AG08396 (cell line): ENCODE measurements around the gene HERC6.
"Not testable (repeated sequence)": the region's sequence is repeated elsewhere in the genome, so short reads cannot be mapped to it uniquely, and the experiment has no call there.

Experiments
- DNase-seq: peaks from one replicate; pipeline ENCODE4 v3.0.0; 2012; ENCODE audit warnings: low spot score, mixed read lengths

The HERC6 gene

DNA sequence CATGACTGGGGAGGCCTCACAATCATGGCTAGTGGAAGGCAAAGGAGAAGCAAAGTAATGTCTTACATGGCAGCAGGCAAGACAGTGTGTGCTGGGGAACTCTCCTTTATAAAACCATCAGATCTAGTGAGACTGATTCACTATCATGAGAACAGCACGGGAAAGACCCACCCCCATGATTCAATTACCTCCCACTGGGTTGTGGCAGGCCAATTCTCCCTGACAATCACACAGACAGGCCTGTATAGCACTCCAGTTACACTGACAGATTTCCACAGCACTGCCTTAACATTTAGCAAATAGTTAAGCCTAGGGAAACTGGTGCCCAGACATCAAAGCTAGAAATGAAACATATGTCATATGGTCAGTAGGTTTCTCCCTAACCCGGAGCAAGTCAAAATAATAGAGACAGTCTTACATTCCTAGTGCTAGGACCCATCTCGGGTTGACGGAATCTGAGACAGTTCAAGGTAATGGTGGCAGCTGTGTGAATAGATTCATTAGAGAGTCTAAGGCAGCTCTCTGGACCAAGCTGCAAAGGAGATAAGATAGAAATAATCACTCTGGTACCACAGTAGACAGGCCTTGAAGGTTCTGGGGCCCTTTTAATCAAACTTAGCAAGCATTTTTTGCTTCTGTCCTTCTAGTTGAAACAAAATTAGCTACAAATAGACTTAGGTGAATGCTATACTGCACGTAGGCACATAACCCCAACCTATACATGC lies 68.9 kb downstream of the HERC6 start:
- DNase-seq: no peak

DNA sequence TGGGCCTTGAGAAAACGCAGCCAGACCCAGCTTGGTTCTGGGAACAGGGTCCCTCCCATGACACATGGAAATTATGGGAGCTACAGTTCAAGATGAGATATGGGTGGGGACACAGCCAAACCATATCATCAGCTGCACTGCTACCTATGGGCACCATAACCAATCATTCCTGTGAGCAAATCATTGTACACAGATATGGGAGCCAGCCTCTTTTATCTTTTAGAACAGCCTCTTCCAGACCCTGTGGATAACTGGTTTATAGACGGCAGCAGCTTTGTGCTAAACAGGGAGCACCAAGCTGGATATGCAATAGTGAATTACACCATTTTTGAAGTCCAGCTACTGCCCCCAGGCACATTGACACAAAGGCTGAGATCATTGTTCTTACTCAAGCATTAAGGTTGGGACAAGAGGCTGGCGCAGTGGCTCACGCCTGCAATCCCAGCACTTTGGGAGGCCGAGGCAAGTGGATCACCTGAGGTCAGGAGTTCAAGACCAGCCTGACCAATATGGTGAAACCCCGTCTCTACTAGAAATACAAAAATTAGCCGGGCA lies 69.6 kb downstream of the HERC6 start:
- not testable (repeated sequence) for DNase-seq

DNA sequence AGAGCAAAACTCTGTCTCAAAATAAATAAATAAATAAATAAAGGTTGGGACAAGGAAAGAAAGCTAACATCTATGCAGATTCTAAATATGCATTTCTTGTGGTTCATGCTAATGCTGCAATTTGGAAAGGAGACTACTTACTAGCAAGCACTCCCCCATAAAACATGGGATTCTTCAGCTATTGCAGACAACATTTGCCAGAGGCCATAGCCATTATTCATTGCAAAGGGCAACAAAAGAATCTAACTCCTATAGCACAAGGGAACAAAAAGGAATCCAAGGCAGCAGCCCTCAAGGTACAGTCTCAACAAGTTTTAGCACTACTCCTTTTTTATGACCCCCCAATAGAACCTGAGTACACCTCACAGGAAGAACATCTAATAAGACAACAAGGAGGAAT lies 70.2 kb downstream of the HERC6 start:
- DNase-seq: no peak

DNA sequence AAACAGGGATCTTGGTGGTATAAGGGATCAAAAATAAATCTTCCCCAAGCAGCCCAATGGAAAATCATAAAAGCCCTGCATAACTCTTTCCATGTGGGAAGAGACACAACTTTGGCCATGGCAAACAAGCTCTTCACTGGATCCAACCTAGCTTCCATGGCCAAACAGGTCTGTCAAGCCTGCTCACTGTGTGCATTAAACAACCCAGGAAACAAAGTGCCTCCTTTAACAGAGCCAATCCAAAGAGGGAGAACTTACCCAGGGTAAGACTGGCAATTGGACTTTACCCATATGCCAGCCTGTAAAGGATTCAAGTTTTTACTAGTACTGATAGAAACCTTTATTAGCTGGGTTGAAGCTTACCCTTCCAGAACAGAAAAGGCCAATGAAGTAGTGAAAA lies 70.6 kb downstream of the HERC6 start:
- no peak for DNase-seq

DNA sequence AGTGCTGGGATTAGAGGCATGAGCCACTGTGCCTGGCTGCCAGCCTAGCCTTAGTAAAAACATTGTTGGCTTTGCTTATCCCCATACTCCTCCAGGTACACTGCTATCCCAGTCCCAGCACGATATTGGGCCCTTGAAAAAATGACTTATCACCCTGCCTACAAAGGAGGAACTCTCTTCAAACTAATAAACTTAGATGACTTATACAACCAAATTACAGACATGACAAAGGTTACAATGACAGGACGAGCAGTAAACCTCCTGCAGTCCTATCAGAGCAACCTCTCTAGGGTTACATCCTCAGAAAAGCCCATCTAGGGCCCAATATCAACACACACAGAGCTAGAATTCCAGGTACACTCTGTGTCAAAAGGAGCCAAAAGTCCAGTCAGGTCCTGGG lies 72.6 kb downstream of the HERC6 start:
- no peak for DNase-seq

DNA sequence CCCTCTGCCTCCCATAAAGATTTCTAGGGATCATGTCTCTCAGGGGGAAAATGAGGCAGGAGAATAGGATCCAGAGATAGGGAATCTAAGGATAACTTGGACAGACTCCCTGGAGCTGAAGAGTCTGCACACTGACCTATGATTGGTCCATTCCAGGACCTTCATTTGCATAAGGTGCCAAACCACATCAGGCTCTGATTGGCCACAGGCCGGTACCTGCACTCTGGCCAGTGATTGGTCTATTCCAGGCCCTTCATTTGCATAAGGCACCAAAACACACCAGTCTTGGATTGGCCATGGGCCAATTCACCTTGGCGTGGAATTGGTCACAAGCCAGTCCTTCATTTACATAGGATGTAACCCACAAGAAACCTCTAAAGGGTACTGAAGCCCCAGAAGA lies 74.3 kb downstream of the HERC6 start:
- no peak for DNase-seq

DNA sequence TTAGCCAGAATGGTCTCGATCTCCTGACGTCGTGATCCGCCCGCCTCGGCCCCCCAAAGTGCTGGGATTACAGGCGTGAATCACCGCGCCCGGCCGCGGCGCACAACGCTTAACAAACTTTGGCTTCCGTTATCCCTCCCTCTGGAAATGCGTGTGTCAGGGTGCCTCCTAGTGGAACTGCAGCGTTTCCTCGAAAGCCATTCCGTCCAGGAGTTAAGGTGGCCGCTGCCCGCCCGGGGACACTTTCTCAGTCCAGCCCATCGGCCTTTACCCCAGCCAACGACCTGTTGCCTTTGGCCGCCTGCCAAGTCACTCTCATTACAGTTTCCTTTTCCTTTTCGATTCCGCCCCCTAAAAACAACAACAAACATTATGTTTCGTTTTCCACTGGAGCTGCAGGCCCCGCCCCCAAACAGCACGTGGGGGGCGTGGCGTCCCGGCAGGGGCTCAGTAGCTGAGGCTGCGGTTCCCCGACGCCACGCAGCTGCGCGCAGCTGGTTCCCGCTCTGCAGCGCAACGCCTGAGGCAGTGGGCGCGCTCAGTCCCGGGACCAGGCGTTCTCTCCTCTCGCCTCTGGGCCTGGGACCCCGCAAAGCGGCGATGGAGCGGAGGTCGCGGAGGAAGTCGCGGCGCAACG lies 78.1 kb downstream of the HERC6 start, which contains the start of gene HERC5:
Gene HERC5, plus strand, starts transcription at position 450 of the 637 bp plus-strand sequence. Its CDS starts 151 bp downstream, at position 601.
- peak; percentile 90 for DNase-seq

DNA sequence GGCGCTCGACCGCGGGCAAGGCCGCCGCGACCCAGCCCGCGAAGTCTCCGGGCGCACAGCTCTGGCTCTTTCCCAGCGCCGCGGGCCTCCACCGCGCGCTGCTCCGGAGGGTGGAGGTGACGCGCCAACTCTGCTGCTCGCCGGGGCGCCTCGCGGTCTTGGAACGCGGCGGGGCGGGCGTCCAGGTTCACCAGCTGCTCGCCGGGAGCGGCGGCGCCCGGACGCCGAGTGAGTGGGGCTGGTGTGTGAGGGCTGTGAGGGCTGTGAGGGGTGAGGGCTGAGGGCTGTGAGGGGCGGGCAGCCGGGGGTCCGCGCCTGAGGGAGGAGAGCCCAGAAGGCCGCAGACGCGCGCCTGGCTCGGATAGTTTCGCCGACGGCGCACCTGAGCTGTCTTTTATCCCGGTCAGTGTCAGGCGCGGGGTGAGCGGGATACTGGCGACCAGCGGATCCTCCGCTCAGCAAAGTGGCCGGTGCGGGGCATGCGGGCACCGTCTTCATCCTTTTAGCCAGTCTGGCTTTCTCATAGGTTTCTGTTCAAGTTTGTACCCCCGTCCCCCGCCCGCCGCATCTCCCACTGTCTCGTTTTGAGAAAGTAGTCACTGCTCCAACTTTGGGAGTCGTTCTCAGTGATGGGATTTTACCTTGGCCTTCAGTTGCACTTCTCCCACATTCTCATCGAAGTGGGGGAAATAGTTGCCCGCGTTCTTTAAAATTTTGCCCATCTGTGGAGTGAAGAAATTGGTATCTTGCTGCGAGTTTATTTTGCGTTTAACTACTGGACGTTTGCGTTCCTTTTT lies 78.9 kb downstream of the HERC6 start:
- DNase-seq: peak; percentile 29

DNA sequence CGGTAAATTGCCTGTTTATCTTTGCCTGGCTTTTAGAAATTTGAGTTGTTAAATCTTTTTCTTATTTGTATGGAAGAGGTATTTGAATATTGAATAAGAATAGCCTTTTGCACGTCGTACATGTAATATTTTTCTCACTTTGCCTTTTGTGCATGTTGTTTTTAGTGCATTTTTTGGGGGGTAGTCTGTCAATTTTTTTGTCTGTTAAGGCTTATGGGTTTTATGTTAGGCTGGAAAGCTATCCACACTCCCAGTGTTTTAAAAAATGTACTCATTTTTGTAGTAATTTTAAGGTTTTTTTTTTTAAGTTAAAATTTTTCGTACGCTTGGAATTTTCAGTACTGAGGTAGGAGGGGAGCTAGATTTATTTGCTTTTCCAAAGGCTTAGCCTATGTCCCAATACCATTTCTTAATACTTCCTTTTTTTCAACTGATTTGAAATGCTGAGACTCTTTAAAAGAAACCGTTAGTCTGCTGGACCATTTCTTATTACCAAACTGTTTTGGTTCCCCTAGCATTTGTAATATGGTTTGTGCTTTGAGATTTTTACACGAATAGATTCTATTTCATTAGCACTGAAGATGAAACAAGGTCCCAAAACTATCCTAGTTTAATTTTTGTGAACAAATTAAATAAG lies 79.6 kb downstream of the HERC6 start:
- DNase-seq: no peak

DNA sequence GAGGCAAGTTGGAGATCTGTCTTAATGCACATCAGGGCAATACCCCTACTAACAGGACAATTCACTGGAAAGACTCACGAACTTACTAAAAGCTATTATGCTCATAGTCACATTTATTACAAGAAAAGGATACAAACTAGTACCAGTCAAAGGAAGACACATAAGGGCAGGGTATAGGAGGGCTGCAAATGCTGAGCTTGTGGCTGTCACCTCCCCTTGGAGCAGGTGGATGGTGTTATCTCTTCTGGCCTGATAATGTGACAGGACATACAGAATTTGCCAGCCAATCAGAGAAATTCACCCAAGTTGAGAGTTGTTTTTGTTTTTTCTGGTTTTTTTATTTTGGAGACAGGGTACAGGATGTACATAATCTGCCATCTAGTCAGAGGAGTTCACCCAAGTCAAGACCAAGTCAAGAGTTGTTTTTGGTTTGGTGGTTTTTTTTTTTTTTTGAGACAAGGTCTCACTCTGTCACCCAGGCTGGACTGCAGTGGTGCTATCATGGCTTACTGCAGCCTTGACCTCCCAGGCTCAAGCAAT lies 87.1 kb downstream of the HERC6 start:
- DNase-seq: no peak

DNA sequence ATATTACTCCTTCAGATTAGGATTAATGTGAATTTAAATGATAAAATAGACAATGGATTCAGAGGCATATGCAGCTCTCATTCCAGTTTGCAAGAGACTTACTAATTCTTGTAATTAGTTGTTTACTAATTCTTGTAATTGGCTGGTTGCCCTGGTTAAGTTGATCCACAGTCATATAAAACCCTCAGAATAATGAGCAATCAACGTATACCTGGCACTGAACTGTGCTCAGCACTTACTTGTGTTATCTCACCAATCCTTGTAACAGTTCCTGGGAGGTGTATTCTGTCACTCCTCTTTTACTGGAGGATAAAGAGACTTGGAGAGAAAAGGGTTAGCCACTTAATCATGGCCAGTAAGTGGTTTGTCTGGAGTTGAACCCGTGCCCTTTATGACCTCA lies 88.7 kb downstream of the HERC6 start:
- no peak for DNase-seq

DNA sequence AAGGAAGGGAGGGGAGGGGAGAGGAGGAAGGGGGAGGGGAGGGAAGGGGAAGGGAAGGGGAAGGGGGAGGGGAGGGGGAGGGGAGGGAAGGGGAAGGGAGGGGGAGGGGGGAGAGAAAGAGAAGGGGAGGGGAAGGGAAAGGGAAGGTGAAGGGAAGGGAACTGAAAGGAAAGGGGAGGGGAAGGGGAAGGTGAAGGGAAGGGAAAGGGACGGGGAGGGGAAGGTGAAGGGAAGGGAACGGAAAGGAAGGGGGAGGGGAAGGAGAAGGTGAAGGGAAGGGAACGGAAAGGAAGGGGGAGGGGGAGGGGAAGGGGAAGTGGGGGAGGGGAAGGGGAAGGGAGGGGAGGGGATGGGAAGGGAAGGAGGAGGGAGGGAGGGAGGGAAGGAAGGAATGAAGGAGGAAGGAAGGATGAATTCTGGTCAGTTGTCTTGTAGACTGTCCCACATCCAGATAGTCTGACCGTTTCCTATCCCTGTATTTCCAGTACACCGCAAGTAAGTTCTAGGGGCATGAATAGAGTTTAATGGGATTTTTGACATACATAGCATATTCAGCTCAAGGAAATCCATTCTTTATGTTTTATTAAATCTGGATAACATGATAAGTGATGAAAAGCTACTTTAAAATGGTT lies 98.7 kb downstream of the HERC6 start:
- DNase-seq: no peak

DNA sequence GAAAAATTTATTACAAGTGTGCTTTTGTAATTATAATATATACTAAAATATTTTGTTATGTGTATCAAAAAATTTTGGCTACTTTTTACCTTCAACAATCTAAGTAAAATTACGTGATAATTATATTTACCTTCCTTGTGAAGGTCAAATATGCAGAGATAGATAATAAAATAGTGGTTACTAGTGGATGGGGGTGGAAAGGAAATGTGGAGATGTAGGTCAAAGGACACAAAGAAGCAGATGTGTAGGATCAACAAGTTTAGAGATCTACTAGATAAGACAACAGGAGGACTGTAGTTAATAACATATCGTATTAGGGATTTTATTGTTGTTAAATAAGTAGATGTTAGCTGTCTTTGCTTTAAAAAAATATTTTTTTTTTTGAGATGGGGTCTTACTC lies 99.6 kb downstream of the HERC6 start:
- DNase-seq: no peak

DNA sequence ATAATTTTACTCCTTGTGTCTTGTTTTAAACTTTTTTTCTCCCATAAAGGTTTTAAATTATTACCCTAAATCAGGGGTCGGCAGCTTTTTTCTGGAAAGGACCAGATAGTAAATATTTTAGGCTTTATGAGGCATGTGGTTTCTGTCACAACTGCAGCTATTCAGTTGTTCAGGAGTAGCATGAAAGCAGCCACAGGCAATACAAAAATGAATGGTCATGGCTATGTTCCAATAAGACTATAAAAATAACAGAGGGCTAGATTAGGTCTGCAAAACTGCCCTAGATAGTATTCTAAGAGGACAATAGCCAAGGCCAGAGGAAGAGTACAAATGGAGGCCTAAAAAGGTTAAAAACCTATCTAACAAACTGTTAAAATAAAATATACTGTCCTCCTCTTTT lies 102.9 kb downstream of the HERC6 start:
- no peak for DNase-seq

DNA sequence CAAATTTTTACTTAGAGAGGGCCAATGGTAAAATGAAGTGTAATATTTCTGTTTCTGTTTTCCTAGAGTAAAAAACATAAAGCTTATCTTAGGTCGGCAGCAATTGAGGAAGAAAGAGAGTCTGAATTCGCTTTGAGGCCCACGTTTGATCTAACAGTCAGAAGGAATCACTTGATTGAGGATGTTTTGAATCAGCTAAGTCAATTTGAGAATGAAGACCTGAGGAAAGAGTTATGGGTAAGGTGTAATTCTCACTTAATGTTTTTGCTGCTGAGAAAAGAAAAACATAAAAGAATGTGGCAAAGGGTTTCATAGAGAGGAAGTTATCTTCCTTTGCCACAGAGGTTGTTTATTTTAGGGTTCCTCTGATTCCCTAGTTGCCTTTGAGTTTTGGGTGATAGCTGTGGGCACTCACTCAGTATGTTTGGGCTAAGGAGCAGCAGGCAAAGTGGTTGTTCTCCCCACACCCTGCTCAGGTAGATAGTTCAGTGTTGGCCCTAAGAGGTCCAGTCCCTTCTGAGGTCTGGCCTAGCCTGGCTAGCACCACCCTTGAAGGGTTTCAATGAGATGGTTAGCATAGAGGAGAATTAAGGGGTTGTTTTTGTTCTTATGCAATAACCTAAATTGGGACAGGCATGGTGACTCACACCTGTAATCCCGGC lies 110.6 kb downstream of the HERC6 start:
- no peak for DNase-seq
